NCI-H128 (cell line): ENCODE results near the gene RABAC1.
A peak's percentile ranks its signal among the peaks of the same experiment; 100 is the strongest.
"Not testable (repeated sequence)": the region's sequence is repeated elsewhere in the genome, so short reads cannot be mapped to it uniquely, and the experiment has no call there.

Source experiments
- DNase-seq: peaks from one replicate; lab custom pipeline; 2025; ENCODE audit not compliant: unreplicated experiment; lab: John Stamatoyannopoulos, UW

Gene RABAC1

GRCh38 chr19:41947091-41947490, 12.0 kb downstream of the RABAC1 start:
- DNase-seq = no peak

- no peak for DNase-seq
These were observed 13.9 kb downstream of the RABAC1 start for GRCh38 chr19:41945135-41945766.

- no peak for DNase-seq
These were observed 14.8 kb downstream of the RABAC1 start for GRCh38 chr19:41944336-41944735.

- no peak for DNase-seq
These were observed 17.5 kb downstream of the RABAC1 start for GRCh38 chr19:41941410-41942202.

GRCh38 chr19:41940731-41941409, 18.3 kb downstream of the RABAC1 start:
- no peak for DNase-seq

- DNase-seq = no peak
These were observed 19.0 kb downstream of the RABAC1 start for GRCh38 chr19:41939861-41940730.

GRCh38 chr19:41939209-41939608, 19.9 kb downstream of the RABAC1 start:
- DNase-seq = not testable (repeated sequence)

GRCh38 chr19:41937525-41938468, 21.3 kb downstream of the RABAC1 start:
- no peak for DNase-seq

- DNase-seq = no peak
These were observed 22.2 kb downstream of the RABAC1 start for GRCh38 chr19:41936961-41937360.

GRCh38 chr19:41936416-41936850, 22.7 kb downstream of the RABAC1 start:
- no peak for DNase-seq

GRCh38 chr19:41935760-41936415, 23.2 kb downstream of the RABAC1 start:
- no peak for DNase-seq

- DNase-seq = peak; percentile 43
These were observed 24.2 kb downstream of the RABAC1 start for GRCh38 chr19:41934849-41935374.

GRCh38 chr19:41933693-41934426, 25.3 kb downstream of the RABAC1 start:
- no peak for DNase-seq

GRCh38 chr19:41932720-41933332, 26.3 kb downstream of the RABAC1 start:
- no peak for DNase-seq

- DNase-seq = no peak
These were observed 26.8 kb downstream of the RABAC1 start for GRCh38 chr19:41932259-41932719.

- DNase-seq = no peak
These were observed 28.1 kb downstream of the RABAC1 start for GRCh38 chr19:41930926-41931592.

GRCh38 chr19:41930322-41930722, 28.8 kb downstream of the RABAC1 start:
- DNase-seq = no peak
